H1 (cell line): Measurements from ENCODE around the gene RUBCN. TPM values are rescaled to one million over a fixed set of nuclear protein-coding genes. Genes with fewer than 3 reads are reported as not detected.

Experiments
- CTCF ChIA-PET: fragments of 300-600 bp; sonication (Branson Sonifier 250); formaldehyde crosslinking; loops from one replicate; lab custom pipeline; 2021; ENCODE audit not compliant: partially characterized antibody; lab: Charles Lee
- POLR2A ChIA-PET: fragments of 300-600 bp; sonication (Branson Sonifier 250); formaldehyde crosslinking; loops from one replicate; lab custom pipeline; 2021; ENCODE audit warnings: inconsistent platforms; ENCODE audit not compliant: partially characterized antibody; lab: Charles Lee
- DNase-seq, 2 experiments: peaks; one replicate each; pipeline versions ENCODE4 v3.0.0 to v3.0.0-alpha.2; 2010 to 2022; ENCODE audit warnings: low spot score in 2 of 2, low read depth in 1 of 2, mixed read lengths in 1 of 2
- FAIRE-seq: peaks from 2 replicates; lab custom pipeline; 2011; peaks lifted over from hg19 to GRCh38; lab: Jason Lieb, UNC
- H2AFZ ChIP-seq: 2 replicates; pipeline ENCODE4 v1.8.1; 2012; ENCODE audit warnings: low read length, inconsistent platforms
- H2AK5ac ChIP-seq: 2 replicates; pipeline ENCODE4 v1.6.1; 2013; ENCODE audit warnings: low read depth, low read length
- H2BK120ac ChIP-seq: replicated peaks from 2 replicates; pipeline ENCODE3; 2013; ENCODE audit warnings: low read depth, low read length, inconsistent platforms
- H2BK12ac ChIP-seq: 2 replicates; pipeline ENCODE4 v1.6.1; 2013; ENCODE audit warnings: low read depth, low read length
- H2BK15ac ChIP-seq: 2 replicates; pipeline ENCODE4 v1.6.1; 2013; ENCODE audit warnings: low read length
- H2BK20ac ChIP-seq: 2 replicates; pipeline ENCODE4 v1.6.1; 2013; ENCODE audit warnings: low read length
- H2BK5ac ChIP-seq: 2 replicates; pipeline ENCODE4 v1.6.1; 2013; ENCODE audit warnings: low read depth, low read length
- H3K14ac ChIP-seq: 2 replicates; pipeline ENCODE4 v1.6.1; 2013; ENCODE audit warnings: inconsistent platforms; ENCODE audit not compliant: insufficient read length
- H3K18ac ChIP-seq: 2 replicates; pipeline ENCODE4 v1.6.1; 2013; ENCODE audit warnings: low read length; ENCODE audit errors: extremely low read depth
- H3K23ac ChIP-seq: 2 replicates; pipeline ENCODE4 v1.6.1; 2013; ENCODE audit warnings: inconsistent platforms; ENCODE audit not compliant: insufficient read length
- H3K23me2 ChIP-seq: 2 replicates; pipeline ENCODE4 v1.6.1; 2013; ENCODE audit warnings: low read depth, low read length
- H3K27ac ChIP-seq: 2 replicates; pipeline ENCODE4 v1.6.1; 2011; ENCODE audit warnings: low read depth, low read length, inconsistent platforms
- H3K27me3 ChIP-seq, 4 experiments: replicated peaks in 1 of 4; 1 replicate in 1 of 4; 2 replicates in 3 of 4; pipeline versions ENCODE4 v1.6.1 to v1.8.1; 2011 to 2013; ENCODE audit warnings: low read length in 3 of 4, mild to moderate bottlenecking in 3 of 4, inconsistent platforms in 2 of 4, mixed read lengths in 2 of 4, moderate library complexity in 1 of 4; ENCODE audit not compliant: control insufficient read depth in 3 of 4, insufficient read depth in 3 of 4; ENCODE audit errors: extremely low read depth in 1 of 4
- H3K36me3 ChIP-seq, 4 experiments: 2 replicates each; pipeline versions ENCODE4 v1.6.1 to v1.8.1; 2011 to 2013; ENCODE audit warnings: mild to moderate bottlenecking in 4 of 4, low read length in 3 of 4, moderate library complexity in 2 of 4, control low read depth in 1 of 4, inconsistent platforms in 1 of 4; ENCODE audit not compliant: insufficient read depth in 4 of 4, control insufficient read depth in 2 of 4
- H3K4ac ChIP-seq: replicated peaks from 2 replicates; pipeline ENCODE3; 2013; ENCODE audit warnings: low read length, low read depth, mixed read lengths, inconsistent platforms; ENCODE audit not compliant: insufficient read length
- H3K4me1 ChIP-seq, 4 experiments: replicated peaks in 1 of 4; 1 replicate in 1 of 4; 2 replicates in 3 of 4; pipeline versions ENCODE4 v1.6.1 to v1.8.1; 2011 to 2013; ENCODE audit warnings: low read length in 3 of 4, inconsistent platforms in 2 of 4, mixed read lengths in 1 of 4; ENCODE audit not compliant: insufficient read depth in 4 of 4, control insufficient read depth in 3 of 4
- H3K4me2 ChIP-seq, 2 experiments: 2 replicates each; pipeline versions ENCODE4 v1.6.1 to v1.8.1; 2011 to 2013; ENCODE audit warnings: low read depth in 2 of 2, low read length in 2 of 2, control low read depth in 1 of 2, inconsistent platforms in 1 of 2, mild to moderate bottlenecking in 1 of 2; ENCODE audit not compliant: insufficient read depth in 1 of 2
- H3K4me3 ChIP-seq, 4 experiments: fragments of 200-600, 300-600 bp in 1 of 4; sonication (generic), shearing (Covaris generic), sonication (Bioruptor Twin) in 1 of 4; 2 replicates each; pipeline versions ENCODE4 v1.5.1 to v1.8.1; 2011 to 2016; ENCODE audit warnings: low read length in 4 of 4, low read depth in 3 of 4, control low read depth in 2 of 4, inconsistent platforms in 2 of 4, mild to moderate bottlenecking in 2 of 4, mixed read lengths in 1 of 4, moderate library complexity in 1 of 4; ENCODE audit not compliant: insufficient read depth in 2 of 4; ENCODE audit errors: extremely low read depth in 1 of 4
- H3K56ac ChIP-seq: replicated peaks from 2 replicates; pipeline ENCODE3; 2013; ENCODE audit warnings: low read depth, mild to moderate bottlenecking, mixed read lengths, low read length, inconsistent platforms; ENCODE audit not compliant: insufficient read length
- H3K79me1 ChIP-seq: 2 replicates; pipeline ENCODE4 v1.6.1; 2013; ENCODE audit warnings: low read depth, low read length, control low read depth
- H3K79me2 ChIP-seq, 2 experiments: 2 replicates each; pipeline versions ENCODE4 v1.6.1 to v1.8.1; 2012 to 2013; ENCODE audit warnings: low read length in 2 of 2, mild to moderate bottlenecking in 2 of 2, inconsistent platforms in 1 of 2; ENCODE audit not compliant: insufficient read depth in 2 of 2, control insufficient read depth in 1 of 2
- H3K9ac ChIP-seq, 4 experiments: replicated peaks in 1 of 4; 1 replicate in 1 of 4; 2 replicates in 3 of 4; pipeline versions ENCODE4 v1.6.1 to v1.8.1; 2011 to 2013; ENCODE audit warnings: low read depth in 3 of 4, low read length in 3 of 4, control low read depth in 2 of 4, mild to moderate bottlenecking in 2 of 4, moderate library complexity in 2 of 4, inconsistent platforms in 1 of 4; ENCODE audit errors: extremely low read depth in 1 of 4
- H3K9me3 ChIP-seq, 2 experiments: 2 replicates each; pipeline versions ENCODE4 v1.6.1 to v1.8.1; 2012 to 2013; ENCODE audit warnings: mild to moderate bottlenecking in 2 of 2, moderate library complexity in 2 of 2, control low read depth in 1 of 2, inconsistent platforms in 1 of 2, low read depth in 1 of 2, low read length in 1 of 2, mixed read lengths in 1 of 2; ENCODE audit not compliant: insufficient read depth in 2 of 2
- H4K20me1 ChIP-seq, 2 experiments: replicated peaks in 1 of 2; 2 replicates each; pipeline versions ENCODE3 to v1.8.1; 2011 to 2013; ENCODE audit warnings: inconsistent platforms in 2 of 2, low read length in 2 of 2, mild to moderate bottlenecking in 1 of 2; ENCODE audit not compliant: insufficient read depth in 2 of 2, control insufficient read depth in 1 of 2
- H4K5ac ChIP-seq: 2 replicates; pipeline ENCODE4 v1.6.1; 2013; ENCODE audit warnings: low read length, low read depth, mixed read lengths, inconsistent platforms; ENCODE audit not compliant: insufficient read length
- H4K8ac ChIP-seq: 2 replicates; pipeline ENCODE4 v1.8.0; 2013; ENCODE audit warnings: mild to moderate bottlenecking, moderate library complexity, low read length, inconsistent platforms; ENCODE audit not compliant: insufficient read depth; ENCODE audit errors: extremely low read depth
- H4K91ac ChIP-seq: replicated peaks from 2 replicates; pipeline ENCODE3; 2013; ENCODE audit warnings: low read length, mixed read lengths, inconsistent platforms; ENCODE audit not compliant: insufficient read length
- KDM5A ChIP-seq: fragments of 200-600 bp; IDR thresholded peaks from 2 replicates; pipeline ENCODE4 v1.7.1; 2012; ENCODE audit warnings: mild to moderate bottlenecking, low read length, inconsistent platforms, mixed read lengths
- TCF12 ChIP-seq: IDR thresholded peaks from 2 replicates; pipeline ENCODE4 v1.6.1; 2011; ENCODE audit warnings: low read depth, mild to moderate bottlenecking, low read length
- WGBS, 2 experiments: shearing (Covaris generic) in 1 of 2; methylation state at CpG; one replicate each; pipeline versions ENCODE4 v1.1.6 to v1.1.7; 2013 to 2015; ENCODE audit warnings: low lambda C conversion rate in 2 of 2, mixed read lengths in 2 of 2, inconsistent platforms in 1 of 2, low coverage in 1 of 2, missing lambda C conversion rate in 1 of 2; ENCODE audit not compliant: insufficient replicate concordance in 2 of 2, insufficient coverage in 1 of 2, insufficient read length in 1 of 2; ENCODE audit errors: extremely low coverage in 1 of 2, missing lambda C conversion rate in 1 of 2; 5-methylcytosine and 5-hydroxymethylcytosine counted together
- polyA plus RNA-seq, 7 experiments: library from polyadenylated mRNA; depleted of rRNA in 3 of 7; stranded (reverse) in 5 of 7; unstranded in 2 of 7; fragments of >200 nt in 5 of 7; fragments of 200-250 nt in 2 of 7; gene quantifications; 1 replicate in 5 of 7; 2 replicates in 1 of 7; 4 replicates in 1 of 7; pipeline versions ENCODE4 v1.2.1 to v1.2.3, GENCODE V29; 2011 to 2013; ENCODE audit warnings: missing spikeins in 2 of 7, mixed read lengths in 2 of 7
- total RNA-seq: library from RNA; stranded (reverse); fragmentation: NEBNext Ultra II Directional; extraction: Animal tissue kit (Norgen Biotek cat#: 25700); gene quantifications from 2 replicates; pipeline ENCODE4 v1.2.1, GENCODE V29; 2021

RUBCN gene
- total and polyA plus RNA-seq, 2 of the 8 experiments (the other 6 are each of a cell fraction or from before 2014, with no cell fraction given) = 9.3 to 21.9 TPM

DNA sequence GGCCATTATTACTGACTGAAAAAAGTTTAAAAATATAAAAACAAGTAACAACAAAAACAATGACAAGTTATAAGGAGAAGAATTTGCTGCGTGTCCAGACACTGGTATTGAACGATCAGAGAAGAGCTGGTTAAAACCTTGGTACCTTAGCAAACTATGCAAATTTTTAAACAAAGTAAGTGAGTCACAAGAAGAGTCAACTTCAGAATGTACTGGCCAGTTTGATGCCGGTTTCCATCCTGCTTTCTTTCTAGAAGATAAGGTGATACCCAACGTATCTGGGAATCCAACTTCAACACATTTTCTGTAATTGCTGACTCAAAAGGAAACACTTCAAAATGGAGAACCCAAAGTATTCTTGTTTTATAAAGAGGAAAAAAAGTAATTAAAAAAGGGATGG lies 49.8 kb downstream of the RUBCN start:
- H3K27ac ChIP-seq = no peak overlapping the region
- FAIRE-seq (no peak), DNase-seq (no peak)
- CTCF ChIA-PET = interaction anchor here (1.2 to 1.4 kb wide), 4 partner anchors 9 to 139 kb away, joined by 3 read pairs; no protein-coding TSS in a partner anchor
- H2BK120ac ChIP-seq = no peak overlapping the region
- no peak overlapping the region for H2AFZ ChIP-seq
- H3K23me2 ChIP-seq = no peaks in the 10 kb centered on the region
- no peaks in the 10 kb centered on the region for H3K27me3 ChIP-seq
- H4K5ac ChIP-seq = no peak overlapping the region
- H3K4me1 ChIP-seq = no peaks in the 10 kb centered on the region
- no peak overlapping the region for H2BK20ac ChIP-seq
- no peak overlapping the region for H4K8ac ChIP-seq
- WGBS, 2 experiments = 86% methylated on average over 4 of the region's 4 CpGs; no CpG with 5 or more reads in 1 of the 2 experiments
- peaks cover 0 to 14% (median 7%) of the 10 kb centered on the region in 4 experiments; a peak in 5 of 8 replicates for H3K36me3 ChIP-seq
- no peak overlapping the region for H4K91ac ChIP-seq
- H2BK15ac ChIP-seq = no peak overlapping the region
- H2AK5ac ChIP-seq = no peak overlapping the region
- no peak overlapping the region for H3K4me3 ChIP-seq
- H3K23ac ChIP-seq = no peak overlapping the region
- POLR2A ChIA-PET = interaction anchor here (1.2 kb wide), 1 partner anchor 12 kb away, joined by 4 read pairs; no protein-coding TSS in a partner anchor
- H3K56ac ChIP-seq = no peak overlapping the region
- H2BK12ac ChIP-seq = no peak overlapping the region
- H3K18ac ChIP-seq = no peak overlapping the region
- H3K14ac ChIP-seq = no peak overlapping the region
- no peak overlapping the region for H3K4me2 ChIP-seq
- H2BK5ac ChIP-seq = no peak overlapping the region
- no peak overlapping the region for H3K4ac ChIP-seq
- no peak overlapping the region for H3K9ac ChIP-seq
- H3K9me3 ChIP-seq = no peaks in the 10 kb centered on the region
- no peaks in the 10 kb centered on the region for H4K20me1 ChIP-seq
- TF ChIP-seq KDM5A = no peak
- no peak for TF ChIP-seq TCF12
- TF ChIP-seq, all 59 proteins: peak for 0
- H3K79me1 ChIP-seq = no peaks in the 10 kb centered on the region
- no peaks in the 10 kb centered on the region; a peak in 1 of 4 replicates for H3K79me2 ChIP-seq
